ENCODE data around the gene PRPH2.
A peak's percentile ranks its signal among the peaks of the same experiment; 100 is the strongest.

DNA sequence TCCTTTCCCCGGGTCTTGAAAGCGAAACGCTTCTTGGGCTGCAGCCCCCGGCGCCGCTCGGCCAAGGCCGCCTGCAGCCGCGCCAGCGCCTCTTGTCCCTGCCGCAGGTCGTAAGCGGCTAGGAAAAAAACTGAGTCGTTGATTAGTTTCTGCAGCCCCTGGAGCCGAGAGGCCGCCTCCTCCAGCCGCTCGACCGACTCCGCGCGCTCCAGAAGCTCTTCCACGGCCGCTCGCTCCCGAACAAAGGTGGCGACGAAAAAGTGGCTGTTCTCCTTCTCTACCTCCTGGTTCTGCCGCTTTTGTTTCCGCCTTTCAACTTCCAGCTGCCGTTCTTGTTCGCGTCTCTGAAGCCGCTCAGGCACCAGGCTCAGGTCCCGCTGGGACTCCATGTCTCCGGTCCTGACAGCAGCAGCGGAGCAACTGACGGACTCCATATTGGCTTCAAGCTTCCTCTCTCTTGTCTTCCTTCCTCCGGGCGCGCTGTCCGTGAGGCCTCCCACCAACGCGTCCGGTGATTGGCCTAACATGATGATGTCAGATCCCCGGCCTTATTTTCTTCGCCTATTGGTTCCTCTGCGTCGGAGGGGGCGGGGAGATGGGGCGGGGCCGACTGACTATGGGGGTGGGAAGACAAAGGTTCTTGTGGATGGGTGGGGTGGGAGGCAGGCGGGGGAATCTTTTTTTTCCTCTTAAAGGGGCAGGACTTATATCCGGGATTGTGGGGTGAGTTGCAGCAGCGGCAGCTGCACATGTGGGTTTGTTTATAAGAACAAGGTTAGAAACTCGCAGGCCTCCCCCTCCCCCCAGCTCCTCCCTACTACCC lies 23.5 kb upstream of the PRPH2 start, which contains the start of gene TBCC:
- TF ChIP-seq CTCF (IDR thresholded peaks at IDR 0.05) (no peak), POLR2AphosphoS5 (IDR thresholded peaks at IDR 0.05) (peak; percentile 98)
